WI38 (cell line): ENCODE data around the gene UBE2E3.
"Not testable (repeated sequence)": the region's sequence is repeated elsewhere in the genome, so short reads cannot be mapped to it uniquely, and the experiment has no call there.

ENCODE experiments used
- H3K4me3 ChIP-seq: 2 replicates; pipeline ENCODE4 v1.5.1; 2011; ENCODE audit warnings: low read depth, mild to moderate bottlenecking, control low read depth, low read length
- TF ChIP-seq, protein P1 (sequence below): IDR thresholded peaks from 2 replicates; pipeline ENCODE4 v1.5.1; 2012; ENCODE audit warnings: low read depth, mild to moderate bottlenecking, control low read depth, low read length

Gene UBE2E3

GRCh38 chr2:180980106-180980942, at the start of gene UBE2E3:
Gene UBE2E3 (plus strand): TSS chr2:180980605. CDS start chr2:180982043, 1,438 bp downstream.
- TF ChIP-seq, protein P1, sequence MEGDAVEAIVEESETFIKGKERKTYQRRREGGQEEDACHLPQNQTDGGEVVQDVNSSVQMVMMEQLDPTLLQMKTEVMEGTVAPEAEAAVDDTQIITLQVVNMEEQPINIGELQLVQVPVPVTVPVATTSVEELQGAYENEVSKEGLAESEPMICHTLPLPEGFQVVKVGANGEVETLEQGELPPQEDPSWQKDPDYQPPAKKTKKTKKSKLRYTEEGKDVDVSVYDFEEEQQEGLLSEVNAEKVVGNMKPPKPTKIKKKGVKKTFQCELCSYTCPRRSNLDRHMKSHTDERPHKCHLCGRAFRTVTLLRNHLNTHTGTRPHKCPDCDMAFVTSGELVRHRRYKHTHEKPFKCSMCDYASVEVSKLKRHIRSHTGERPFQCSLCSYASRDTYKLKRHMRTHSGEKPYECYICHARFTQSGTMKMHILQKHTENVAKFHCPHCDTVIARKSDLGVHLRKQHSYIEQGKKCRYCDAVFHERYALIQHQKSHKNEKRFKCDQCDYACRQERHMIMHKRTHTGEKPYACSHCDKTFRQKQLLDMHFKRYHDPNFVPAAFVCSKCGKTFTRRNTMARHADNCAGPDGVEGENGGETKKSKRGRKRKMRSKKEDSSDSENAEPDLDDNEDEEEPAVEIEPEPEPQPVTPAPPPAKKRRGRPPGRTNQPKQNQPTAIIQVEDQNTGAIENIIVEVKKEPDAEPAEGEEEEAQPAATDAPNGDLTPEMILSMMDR, result peak; percentile 63
- H3K4me3 ChIP-seq, result peak within 1 kb of the TSS; percentile 88

GRCh38 chr2:180931841-180932240, 48.6 kb upstream of the UBE2E3 start:
- H3K4me3 ChIP-seq, result no peak overlapping the region
- TF ChIP-seq, protein P1, result no peak

- no peak overlapping the region for H3K4me3 ChIP-seq
- TF ChIP-seq, protein P1, result no peak
These were observed 47.1 kb upstream of the UBE2E3 start for GRCh38 chr2:180933332-180933731.

GRCh38 chr2:180934911-180935310, 45.5 kb upstream of the UBE2E3 start:
- H3K4me3 ChIP-seq, result no peak overlapping the region
- TF ChIP-seq, protein P1, result no peak

DNA sequence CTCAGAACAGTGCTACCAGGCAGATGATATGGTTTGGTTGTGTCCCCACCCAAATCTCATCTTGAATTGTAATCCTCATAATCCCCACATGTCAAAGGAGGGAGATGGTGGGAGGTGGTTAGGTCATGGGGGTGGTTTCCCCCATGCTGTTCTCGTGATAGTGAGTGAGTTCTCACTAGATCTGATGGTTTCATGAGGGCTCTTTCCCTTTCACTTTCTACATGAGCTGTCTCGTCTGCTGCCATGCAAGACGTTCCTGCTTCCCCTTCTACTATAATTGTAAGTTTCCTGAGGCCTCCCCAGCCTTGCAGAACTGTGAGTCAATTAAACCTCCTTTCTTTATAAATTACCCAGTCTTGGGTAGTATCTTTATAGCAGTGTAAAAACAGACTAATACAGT, 42.9 kb upstream of the UBE2E3 start:
- H3K4me3 ChIP-seq, result not testable (repeated sequence)

- no peak overlapping the region for H3K4me3 ChIP-seq
- TF ChIP-seq, protein P1, result no peak
These were observed 42.0 kb upstream of the UBE2E3 start for GRCh38 chr2:180938451-180938850.

- TF ChIP-seq, protein P1, result no peak
- H3K4me3 ChIP-seq, result no peak overlapping the region
These were observed 37.1 kb upstream of the UBE2E3 start for GRCh38 chr2:180943275-180943674.
